SU-DHL-6 (cell line): ENCODE results near the gene CUTC.

Source experiments
- H2AFZ ChIP-seq: fragments of 200-600 bp; sonication (generic); 2 replicates; pipeline ENCODE4 v1.6.1; 2014; ENCODE audit warnings: low read depth, mild to moderate bottlenecking, moderate library complexity, mixed read lengths, antibody characterized with exemption, low read length; ENCODE audit not compliant: severe bottlenecking
- H3F3A ChIP-seq: fragments of 200-600 bp; shearing (Covaris generic); 2 replicates; pipeline ENCODE4 v1.6.0; 2016; ENCODE audit warnings: antibody characterized with exemption, mild to moderate bottlenecking; ENCODE audit not compliant: insufficient read depth
- H3K27ac ChIP-seq: fragments of 200-600 bp; sonication (generic); 2 replicates; pipeline ENCODE4 v1.5.1; 2016; ENCODE audit warnings: low read depth, mild to moderate bottlenecking, low read length, moderate library complexity, mixed read lengths
- H3K27me3 ChIP-seq: fragments of 200-600 bp; sonication (generic), shearing (Covaris generic); 2 replicates; pipeline ENCODE4 v1.6.0; 2014; ENCODE audit warnings: mild to moderate bottlenecking, low read length
- H3K36me3 ChIP-seq: fragments of 200-600 bp; sonication (generic); 2 replicates; pipeline ENCODE4 v1.6.1; 2014; ENCODE audit warnings: mild to moderate bottlenecking, low read length, mixed read lengths
- H3K4me2 ChIP-seq: fragments of 300-600, 200-600 bp; shearing (Covaris generic), sonication (generic); 2 replicates; pipeline ENCODE4 v1.6.0; 2014; ENCODE audit warnings: low read length, low read depth, mild to moderate bottlenecking; ENCODE audit not compliant: poor library complexity, severe bottlenecking
- H3K4me3 ChIP-seq: fragments of 200-600 bp; sonication (generic); 2 replicates; pipeline ENCODE4 v1.5.1; 2014; ENCODE audit warnings: antibody characterized with exemption, low read length, mild to moderate bottlenecking, mixed read lengths; ENCODE audit not compliant: insufficient read depth, poor library complexity, severe bottlenecking
- H3K79me2 ChIP-seq: fragments of 200-600 bp; sonication (generic); 2 replicates; pipeline ENCODE4 v1.6.1; 2014; ENCODE audit warnings: mild to moderate bottlenecking, low read length, moderate library complexity; ENCODE audit not compliant: insufficient read depth
- H3K9ac ChIP-seq: fragments of 200-600 bp; sonication (generic); 2 replicates; pipeline ENCODE4 v1.7.0; 2014; ENCODE audit warnings: mild to moderate bottlenecking, low read length
- H3K9me2 ChIP-seq: fragments of 200-600 bp; sonication (generic); replicated peaks from 2 replicates; pipeline ENCODE4 v1.6.1; 2014; ENCODE audit warnings: low read length; ENCODE audit not compliant: insufficient read depth
- H3K9me3 ChIP-seq: fragments of 200-600 bp; sonication (generic); 2 replicates; pipeline ENCODE4 v1.6.1; 2014; ENCODE audit warnings: low read length, mixed read lengths; ENCODE audit not compliant: insufficient read depth
- H4K20me1 ChIP-seq: fragments of 200-600 bp; sonication (generic); 2 replicates; pipeline ENCODE4 v1.6.1; 2014; ENCODE audit warnings: low read depth, mild to moderate bottlenecking, antibody characterized with exemption, low read length, moderate library complexity, mixed read lengths
- EZH2phosphoT487 ChIP-seq: fragments of 200-600 bp; sonication (generic), shearing (Covaris generic); conservative IDR thresholded peaks from 2 replicates; pipeline ENCODE4 v1.6.1; 2018; ENCODE audit warnings: mild to moderate bottlenecking, antibody characterized with exemption, low read length, moderate library complexity, mixed read lengths
- TF ChIP-seq, protein P1 (sequence below): fragments of 200-600 bp; sonication (generic); IDR thresholded peaks from one replicate; pipeline ENCODE4 v1.5.1; 2017; ENCODE audit warnings: antibody characterized with exemption, mild to moderate bottlenecking, low read length, moderate library complexity; ENCODE audit not compliant: insufficient read depth, poor library complexity, severe bottlenecking

Gene CUTC

DNA sequence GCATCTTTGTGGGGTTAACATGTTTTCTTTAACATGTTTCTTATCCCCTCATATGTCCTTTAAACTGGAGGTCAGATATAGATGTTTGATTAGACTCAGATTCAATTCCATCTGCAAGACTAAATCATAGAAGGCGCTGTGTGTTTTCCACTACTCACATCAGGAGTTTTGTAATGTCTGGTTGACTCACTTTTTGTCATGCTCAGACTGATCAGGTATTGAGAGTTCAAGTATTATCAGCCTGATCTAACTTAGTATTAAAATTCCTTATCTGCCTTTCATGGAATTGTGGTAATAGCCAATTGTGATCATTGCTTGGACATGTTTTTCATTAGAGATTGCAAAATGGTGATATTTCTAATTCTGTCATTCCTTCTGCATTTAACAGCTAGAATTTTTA lies 42.6 kb upstream of the CUTC start:
- no peaks in the 10 kb centered on the region for H3K27me3 ChIP-seq
- no peaks in the 10 kb centered on the region for H4K20me1 ChIP-seq
- no peak overlapping the region for H2AFZ ChIP-seq
- H3K79me2 ChIP-seq = no peaks in the 10 kb centered on the region
- H3K36me3 ChIP-seq = no peaks in the 10 kb centered on the region
- H3F3A ChIP-seq = no peaks in the 10 kb centered on the region
- no peak overlapping the region for H3K27ac ChIP-seq
- H3K4me2 ChIP-seq = no peak overlapping the region
- no peak overlapping the region for H3K9ac ChIP-seq
- H3K4me3 ChIP-seq = no peak overlapping the region
- H3K9me2 ChIP-seq = no peaks in the 10 kb centered on the region
- TF ChIP-seq, protein P1, sequence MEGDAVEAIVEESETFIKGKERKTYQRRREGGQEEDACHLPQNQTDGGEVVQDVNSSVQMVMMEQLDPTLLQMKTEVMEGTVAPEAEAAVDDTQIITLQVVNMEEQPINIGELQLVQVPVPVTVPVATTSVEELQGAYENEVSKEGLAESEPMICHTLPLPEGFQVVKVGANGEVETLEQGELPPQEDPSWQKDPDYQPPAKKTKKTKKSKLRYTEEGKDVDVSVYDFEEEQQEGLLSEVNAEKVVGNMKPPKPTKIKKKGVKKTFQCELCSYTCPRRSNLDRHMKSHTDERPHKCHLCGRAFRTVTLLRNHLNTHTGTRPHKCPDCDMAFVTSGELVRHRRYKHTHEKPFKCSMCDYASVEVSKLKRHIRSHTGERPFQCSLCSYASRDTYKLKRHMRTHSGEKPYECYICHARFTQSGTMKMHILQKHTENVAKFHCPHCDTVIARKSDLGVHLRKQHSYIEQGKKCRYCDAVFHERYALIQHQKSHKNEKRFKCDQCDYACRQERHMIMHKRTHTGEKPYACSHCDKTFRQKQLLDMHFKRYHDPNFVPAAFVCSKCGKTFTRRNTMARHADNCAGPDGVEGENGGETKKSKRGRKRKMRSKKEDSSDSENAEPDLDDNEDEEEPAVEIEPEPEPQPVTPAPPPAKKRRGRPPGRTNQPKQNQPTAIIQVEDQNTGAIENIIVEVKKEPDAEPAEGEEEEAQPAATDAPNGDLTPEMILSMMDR = no peak
- TF ChIP-seq EZH2phosphoT487 = no peak
- no peaks in the 10 kb centered on the region for H3K9me3 ChIP-seq

DNA sequence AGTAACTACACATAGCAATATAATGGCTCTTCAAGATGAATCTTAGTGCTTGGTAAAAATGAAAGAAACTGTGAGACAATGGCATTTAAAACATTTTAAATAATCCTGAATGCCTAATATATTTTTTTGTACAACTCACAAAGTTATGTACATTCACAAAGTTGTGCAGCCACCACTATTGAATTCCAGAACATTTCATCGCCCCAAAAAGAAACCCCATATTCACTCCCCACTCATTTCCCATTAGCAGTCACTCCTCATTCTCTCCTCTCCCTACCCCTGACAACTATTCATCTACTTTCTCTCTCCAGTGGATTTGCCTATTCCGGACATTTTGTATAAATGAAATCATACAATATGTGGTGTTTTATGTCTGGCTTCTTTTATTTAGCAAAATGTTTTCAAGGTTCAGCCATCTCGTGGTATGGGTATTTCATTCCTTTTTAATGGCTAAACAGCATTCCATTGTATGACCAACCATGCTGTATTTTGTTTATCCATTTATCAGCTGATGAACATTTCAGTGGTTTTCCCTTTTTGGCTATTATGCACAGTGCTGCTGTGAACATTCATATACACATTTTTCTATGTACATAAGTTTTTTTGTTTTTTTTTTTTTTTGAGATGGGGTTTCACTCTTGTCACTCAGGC lies 38.0 kb upstream of the CUTC start:
- H3K9me3 ChIP-seq = no peaks in the 10 kb centered on the region
- H3F3A ChIP-seq = no peaks in the 10 kb centered on the region
- H4K20me1 ChIP-seq = no peaks in the 10 kb centered on the region
- H3K79me2 ChIP-seq = no peaks in the 10 kb centered on the region
- H2AFZ ChIP-seq = no peak overlapping the region
- no peak overlapping the region for H3K4me2 ChIP-seq
- H3K9me2 ChIP-seq = no peaks in the 10 kb centered on the region
- no peaks in the 10 kb centered on the region for H3K27me3 ChIP-seq
- no peak overlapping the region for H3K4me3 ChIP-seq
- no peaks in the 10 kb centered on the region for H3K36me3 ChIP-seq
- H3K9ac ChIP-seq = no peak overlapping the region
- TF ChIP-seq, protein P1 = no peak
- no peak for TF ChIP-seq EZH2phosphoT487
- no peak overlapping the region for H3K27ac ChIP-seq

- Histone ChIP-seq H3K4me2 (no peak overlapping the region), H3K79me2 (no peaks in the 10 kb centered on the region), H3K9me2 (no peaks in the 10 kb centered on the region), H3K27me3 (no peaks in the 10 kb centered on the region), H3K27ac (no peak overlapping the region), H3K4me3 (no peak overlapping the region), H3K9me3 (no peaks in the 10 kb centered on the region), H2AFZ (no peak overlapping the region), H3K9ac (no peak overlapping the region), H4K20me1 (no peaks in the 10 kb centered on the region), H3F3A (no peaks in the 10 kb centered on the region), H3K36me3 (no peaks in the 10 kb centered on the region)
- TF ChIP-seq, protein P1 = no peak
- TF ChIP-seq EZH2phosphoT487 = no peak
These were observed 36.3 kb upstream of the CUTC start for GRCh38 chr10:99695761-99696160.
